Neuron (in vitro differentiated cells): ENCODE results near the gene PTGIR.

ENCODE experiments used
- H2AFZ ChIP-seq: one replicate; pipeline ENCODE4 v1.6.1; 2013; ENCODE audit warnings: low read depth, mild to moderate bottlenecking, inconsistent platforms, low read length, moderate library complexity
- H3K27me3 ChIP-seq: one replicate; pipeline ENCODE4 v1.6.1; 2013; ENCODE audit warnings: low read length; ENCODE audit not compliant: insufficient read depth
- H3K36me3 ChIP-seq: one replicate; pipeline ENCODE4 v1.6.1; 2013; ENCODE audit warnings: low read length; ENCODE audit not compliant: insufficient read depth
- H3K4me1 ChIP-seq: one replicate; pipeline ENCODE4 v1.6.1; 2013; ENCODE audit warnings: low read length; ENCODE audit not compliant: insufficient read depth
- H3K4me3 ChIP-seq: 2 replicates; pipeline ENCODE4 v1.5.1; 2013; ENCODE audit warnings: mild to moderate bottlenecking, low read length, moderate library complexity
- H3K9me3 ChIP-seq: one replicate; pipeline ENCODE4 v1.6.1; 2013; ENCODE audit warnings: low read length

PTGIR gene

DNA sequence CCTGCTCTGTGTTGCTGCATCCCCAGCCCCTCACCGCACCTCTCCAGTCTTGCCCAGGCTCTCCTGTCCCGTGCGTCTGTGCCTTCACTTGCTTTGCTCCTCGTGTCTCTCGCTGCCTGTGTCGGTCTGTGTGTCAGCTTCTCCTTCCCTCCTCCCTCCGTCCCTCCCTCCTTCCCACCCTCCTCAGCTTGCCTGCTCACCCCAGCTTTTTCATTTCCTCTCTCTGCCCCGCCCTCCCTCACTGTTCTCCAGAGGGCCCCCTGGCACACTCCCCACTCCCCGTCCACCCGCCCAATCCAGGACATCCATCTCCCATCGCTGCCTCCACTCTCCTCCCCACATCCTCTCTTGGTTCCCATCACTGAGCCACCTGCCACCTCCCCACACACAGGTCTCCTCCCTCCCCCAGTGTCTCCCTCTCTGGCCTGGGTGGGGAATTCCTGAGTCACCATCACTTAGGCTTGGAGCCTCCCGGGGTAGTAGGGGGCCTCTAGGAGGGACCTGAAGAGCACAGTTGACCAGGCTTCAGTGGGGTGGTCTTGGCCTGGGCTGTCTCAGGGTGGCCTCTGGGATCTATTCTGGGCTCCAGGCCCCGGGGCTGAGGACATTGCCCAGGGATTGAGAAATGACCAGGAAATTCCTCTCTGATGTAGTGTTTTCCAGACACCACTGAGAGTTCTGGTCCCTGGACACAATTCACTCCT, at the start of gene PTGIR:
Gene PTGIR (minus strand): TSS at position 132 of the 704 bp plus-strand sequence. CDS start 864 bp downstream, outside the sequence.
- H2AFZ ChIP-seq: no peak within 1 kb of the TSS
- peaks cover 3% of the 10 kb centered on the region for H3K27me3 ChIP-seq
- no peaks in the 10 kb centered on the region for H3K9me3 ChIP-seq
- H3K4me3 ChIP-seq: no peak within 1 kb of the TSS
- peaks cover 14% of the 10 kb centered on the region for H3K4me1 ChIP-seq
- H3K36me3 ChIP-seq: no peaks in the 10 kb centered on the region

DNA sequence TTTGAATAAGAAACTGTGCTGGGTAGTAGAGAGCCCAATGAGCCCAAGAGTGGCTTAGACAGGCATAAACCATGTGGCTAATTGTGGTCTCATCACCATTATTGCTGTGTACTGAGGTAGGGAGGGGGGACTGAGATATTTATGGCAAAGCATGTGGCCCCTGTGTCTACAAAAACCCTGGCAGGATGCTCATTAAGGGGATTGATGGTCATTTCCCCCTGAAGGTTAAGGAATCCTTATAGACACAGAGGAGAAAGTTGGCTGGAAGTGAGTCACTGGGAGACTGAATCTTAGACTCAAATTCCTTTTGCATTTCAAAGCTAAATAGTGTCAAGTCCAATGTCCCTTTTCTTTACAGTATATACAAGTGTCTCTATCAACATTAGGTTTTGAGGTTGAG, 45.9 kb upstream of the PTGIR start:
- Histone ChIP-seq H3K4me3 (no peak overlapping the region), H3K36me3 (peaks cover 26% of the 10 kb centered on the region)

DNA sequence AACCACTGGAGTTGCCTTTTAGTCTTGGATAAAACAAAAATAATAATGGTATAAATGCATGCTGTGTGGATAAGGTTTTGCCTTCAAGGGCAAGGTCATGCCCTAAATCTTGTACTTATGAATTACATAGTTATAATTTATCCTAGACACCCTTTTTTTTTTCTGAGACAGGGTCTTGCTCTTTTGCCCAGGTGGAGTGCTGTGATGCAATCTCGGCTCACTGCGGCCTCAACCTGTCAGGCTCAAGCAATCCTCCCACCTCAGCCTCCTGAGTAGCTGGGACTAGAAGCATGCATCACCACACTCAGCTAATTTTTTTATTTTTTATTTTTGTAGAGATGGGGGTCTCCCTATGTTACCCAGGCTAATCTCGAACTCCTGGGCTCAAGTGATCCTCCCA, 43.8 kb upstream of the PTGIR start:
- Histone ChIP-seq H3K27me3 (no peaks in the 10 kb centered on the region), H3K9me3 (no peaks in the 10 kb centered on the region), H3K4me1 (no peaks in the 10 kb centered on the region), H3K4me3 (no peak overlapping the region), H3K36me3 (peaks cover 10% of the 10 kb centered on the region), H2AFZ (no peak overlapping the region)

More for the DNA sequence above, 45.9 kb upstream of the PTGIR start:
- no peaks in the 10 kb centered on the region for H3K9me3 ChIP-seq
- H3K4me1 ChIP-seq: no peaks in the 10 kb centered on the region
- H3K27me3 ChIP-seq: no peaks in the 10 kb centered on the region
- no peak overlapping the region for H2AFZ ChIP-seq

DNA sequence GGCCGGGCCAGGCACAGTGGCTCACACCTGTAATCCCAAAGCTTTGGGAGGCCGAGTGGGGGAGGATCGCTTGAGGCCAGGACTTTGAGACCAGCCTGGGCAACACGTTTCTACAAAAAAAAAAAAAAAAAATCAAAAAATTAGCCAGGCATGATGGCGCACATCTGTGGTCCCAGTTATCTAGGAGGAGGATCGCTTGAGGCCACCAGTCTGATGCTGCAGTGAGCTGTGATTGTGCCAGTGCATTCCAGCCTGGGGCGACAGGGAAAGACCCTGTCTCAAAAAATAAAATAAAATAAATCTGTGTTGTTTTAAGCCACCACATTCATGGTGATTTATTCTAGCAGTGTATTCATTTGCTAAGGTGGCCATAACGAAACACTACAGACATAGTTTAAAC, 40.2 kb upstream of the PTGIR start:
- Histone ChIP-seq H3K27me3 (no peaks in the 10 kb centered on the region), H3K4me1 (peaks cover 11% of the 10 kb centered on the region), H3K4me3 (no peak overlapping the region), H3K9me3 (no peaks in the 10 kb centered on the region), H2AFZ (no peak overlapping the region), H3K36me3 (no peaks in the 10 kb centered on the region)

- no peaks in the 10 kb centered on the region for H3K27me3 ChIP-seq
Measured at GRCh38 chr19:46661735-46662592, 37.1 kb upstream of the PTGIR start.

DNA sequence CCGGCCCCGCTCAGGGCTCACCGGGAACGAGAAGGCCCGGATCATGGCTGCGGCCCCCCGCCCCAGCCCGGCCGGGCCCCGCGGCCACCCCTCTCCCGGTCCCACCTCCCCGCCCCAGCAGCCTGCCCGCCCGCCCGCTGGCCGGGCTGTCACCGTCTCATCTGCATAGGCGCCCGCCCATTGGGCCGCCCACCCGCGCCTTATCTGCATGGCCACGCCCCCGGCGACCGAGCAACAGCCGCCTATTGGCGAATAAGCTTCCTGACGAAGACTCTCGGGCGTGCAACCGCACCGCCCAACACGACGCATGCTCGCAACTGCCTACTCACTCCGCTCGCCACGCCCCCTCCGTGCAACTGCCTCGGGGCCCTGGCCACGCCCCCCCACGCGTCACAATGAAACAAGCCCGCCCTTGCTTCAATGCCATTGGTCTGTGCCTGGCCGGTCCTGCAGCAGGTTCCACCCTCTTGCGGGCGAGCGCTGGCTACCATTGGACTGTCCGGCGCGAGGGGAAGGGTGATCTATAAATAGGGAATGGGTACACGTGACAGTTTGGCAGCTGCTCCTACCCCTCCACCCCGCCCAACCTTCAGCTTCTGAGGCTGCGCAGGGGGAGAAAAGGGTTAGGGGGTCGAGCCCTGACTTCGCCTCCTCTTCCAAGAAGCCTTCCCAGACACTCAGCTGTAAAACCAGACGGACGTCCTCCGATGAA, 36.3 kb upstream of the PTGIR start, which contains the start of gene DACT3:
Gene DACT3 (minus strand): TSS at position 163 of the 712 bp plus-strand sequence. CDS start 118 bp downstream, at position 45.
- Histone ChIP-seq H3K4me3 (peak within 1 kb of the TSS; percentile 80), H3K9me3 (no peaks in the 10 kb centered on the region), H3K4me1 (peaks cover 26% of the 10 kb centered on the region), H3K36me3 (no peaks in the 10 kb centered on the region), H3K27me3 (no peaks in the 10 kb centered on the region), H2AFZ (peak within 1 kb of the TSS; percentile 74)

More at GRCh38 chr19:46661735-46662592, 37.1 kb upstream of the PTGIR start:
- Histone ChIP-seq H3K9me3 (no peaks in the 10 kb centered on the region), H3K4me1 (peaks cover 26% of the 10 kb centered on the region), H2AFZ (no peak overlapping the region), H3K4me3 (peak overlapping the region; percentile 22), H3K36me3 (no peaks in the 10 kb centered on the region)

DNA sequence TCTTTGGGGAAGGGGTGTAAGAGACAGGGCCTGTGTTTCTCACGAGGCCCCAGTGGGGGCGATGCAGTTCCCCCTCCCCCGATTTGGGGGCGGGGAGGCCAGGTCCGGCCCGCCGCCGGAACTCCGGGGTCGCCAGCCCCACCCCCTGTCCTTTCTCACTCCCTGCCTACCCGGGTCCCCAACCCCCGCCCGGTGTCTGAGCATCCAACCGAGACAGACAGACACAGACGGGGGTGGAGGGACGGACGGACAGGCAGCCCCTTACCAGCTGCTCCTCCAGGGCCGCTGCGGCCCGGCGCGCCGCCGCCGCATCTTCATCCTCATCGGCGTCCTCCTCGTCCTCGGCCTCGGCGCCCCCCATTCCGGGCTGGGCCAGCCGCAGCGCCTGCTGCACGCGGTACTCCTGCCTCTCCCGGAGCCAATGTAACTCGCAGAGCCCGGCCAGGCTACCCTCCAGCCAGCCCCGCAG, 35.7 kb upstream of the PTGIR start:
- H3K4me3 ChIP-seq: peak overlapping the region; percentile 80
- no peaks in the 10 kb centered on the region for H3K36me3 ChIP-seq
- peaks cover 27% of the 10 kb centered on the region for H3K4me1 ChIP-seq
- no peaks in the 10 kb centered on the region for H3K9me3 ChIP-seq
- H3K27me3 ChIP-seq: no peaks in the 10 kb centered on the region
- peak overlapping the region; percentile 74 for H2AFZ ChIP-seq

- Histone ChIP-seq H3K36me3 (no peaks in the 10 kb centered on the region), H2AFZ (peak overlapping the region; percentile 74)
Measured at GRCh38 chr19:46660008-46660517, 35.2 kb upstream of the PTGIR start.

DNA sequence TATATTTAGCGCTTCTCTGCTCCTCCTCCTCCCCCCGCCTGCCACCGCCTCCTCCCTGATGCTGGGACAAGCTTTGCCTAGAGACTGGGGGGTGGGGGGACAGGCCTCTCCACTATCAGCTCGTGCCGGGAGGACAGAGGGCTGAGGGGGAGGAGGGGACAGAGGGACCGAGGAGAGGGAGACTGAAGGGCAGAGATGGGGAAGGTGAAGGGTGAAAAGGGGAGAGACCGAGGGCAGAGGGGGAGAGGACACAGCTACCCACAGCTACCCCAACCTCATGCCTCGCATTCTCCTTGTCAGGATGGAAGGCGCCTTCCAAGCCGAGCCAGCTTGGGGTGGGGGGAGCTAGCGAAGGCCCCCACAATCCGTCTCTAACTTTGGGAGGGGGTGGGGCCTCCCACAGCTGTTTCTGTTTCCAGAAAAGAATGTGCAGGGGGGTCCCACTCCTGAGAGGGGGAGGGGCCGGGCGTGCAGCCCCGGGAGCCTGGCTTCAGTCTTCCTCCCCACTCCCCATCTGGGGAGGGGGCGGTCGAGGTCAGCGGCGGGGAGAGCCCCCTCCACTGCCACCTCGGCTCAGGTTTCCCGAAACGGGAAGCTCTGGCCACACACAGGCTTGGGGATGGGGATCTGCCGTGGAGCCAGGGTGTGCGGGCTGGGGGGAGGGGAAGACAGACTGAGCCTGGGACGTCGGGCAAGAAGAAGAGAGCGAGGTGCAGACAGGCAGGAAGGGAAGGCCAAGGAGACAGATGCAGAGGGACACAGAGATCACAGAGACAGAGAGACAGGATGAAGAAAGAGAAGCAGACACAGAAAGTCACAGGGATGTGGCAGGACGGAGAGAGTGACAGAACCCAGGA, 34.5 kb upstream of the PTGIR start:
- peaks cover 33% of the 10 kb centered on the region for H3K4me1 ChIP-seq
- H3K9me3 ChIP-seq: no peaks in the 10 kb centered on the region
- peak overlapping the region; percentile 80 for H3K4me3 ChIP-seq
- H3K36me3 ChIP-seq: no peaks in the 10 kb centered on the region
- no peaks in the 10 kb centered on the region for H3K27me3 ChIP-seq
- peak overlapping the region; percentile 6 for H2AFZ ChIP-seq

More at GRCh38 chr19:46660008-46660517, 35.2 kb upstream of the PTGIR start:
- H3K4me1 ChIP-seq: peaks cover 28% of the 10 kb centered on the region
- no peaks in the 10 kb centered on the region for H3K9me3 ChIP-seq
- H3K4me3 ChIP-seq: peak overlapping the region; percentile 80
- no peaks in the 10 kb centered on the region for H3K27me3 ChIP-seq

DNA sequence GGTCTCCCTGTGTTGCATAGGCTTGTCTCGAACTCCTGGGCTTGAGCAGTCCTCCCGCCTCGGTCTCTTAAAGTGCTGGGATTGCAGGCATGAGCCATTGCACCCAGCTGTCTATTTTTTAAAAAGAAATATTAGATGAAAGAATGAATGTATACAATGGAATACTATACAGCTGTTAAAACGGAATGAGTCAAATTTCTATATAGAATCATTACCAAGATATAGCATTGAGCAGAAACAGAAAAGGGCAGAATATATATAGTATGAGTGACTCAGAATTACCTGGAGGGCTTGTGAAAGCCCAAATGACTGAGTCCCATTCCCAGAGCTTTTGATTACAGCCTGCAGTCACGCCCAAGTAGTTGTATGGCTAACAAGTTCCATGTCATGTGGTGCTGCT, 31.7 kb upstream of the PTGIR start:
- Histone ChIP-seq H3K36me3 (no peaks in the 10 kb centered on the region), H3K4me1 (peaks cover 37% of the 10 kb centered on the region), H3K9me3 (no peaks in the 10 kb centered on the region), H3K4me3 (no peak overlapping the region), H2AFZ (no peak overlapping the region), H3K27me3 (no peaks in the 10 kb centered on the region)

DNA sequence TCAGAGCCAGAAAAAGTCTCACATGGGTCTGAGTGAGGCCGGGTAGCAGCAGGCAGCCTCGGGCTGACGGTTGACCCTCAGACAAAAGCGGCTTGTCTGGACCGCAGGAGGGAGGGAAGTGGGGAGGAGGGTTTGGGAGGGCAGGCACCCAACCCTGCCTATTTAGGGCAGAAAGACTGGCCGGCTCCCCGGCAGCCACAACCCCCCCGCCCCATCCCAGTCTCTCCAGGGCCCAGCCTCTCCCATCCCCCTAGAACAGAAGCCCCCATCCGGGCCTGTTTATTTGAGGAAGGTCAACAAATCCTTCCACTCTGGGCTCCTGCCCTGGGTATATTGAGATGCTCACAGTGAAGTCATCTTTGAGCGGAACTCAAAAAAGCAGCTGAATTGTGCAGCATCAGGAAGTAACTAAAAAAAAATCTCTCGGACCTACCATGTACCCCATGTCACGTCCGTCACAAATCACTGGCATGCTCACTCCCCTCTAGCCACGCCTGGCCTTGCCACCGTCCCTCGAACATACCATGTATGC, 29.8 kb upstream of the PTGIR start:
- H3K27me3 ChIP-seq: no peaks in the 10 kb centered on the region
- H3K36me3 ChIP-seq: no peaks in the 10 kb centered on the region
- peaks cover 26% of the 10 kb centered on the region for H3K4me1 ChIP-seq

DNA sequence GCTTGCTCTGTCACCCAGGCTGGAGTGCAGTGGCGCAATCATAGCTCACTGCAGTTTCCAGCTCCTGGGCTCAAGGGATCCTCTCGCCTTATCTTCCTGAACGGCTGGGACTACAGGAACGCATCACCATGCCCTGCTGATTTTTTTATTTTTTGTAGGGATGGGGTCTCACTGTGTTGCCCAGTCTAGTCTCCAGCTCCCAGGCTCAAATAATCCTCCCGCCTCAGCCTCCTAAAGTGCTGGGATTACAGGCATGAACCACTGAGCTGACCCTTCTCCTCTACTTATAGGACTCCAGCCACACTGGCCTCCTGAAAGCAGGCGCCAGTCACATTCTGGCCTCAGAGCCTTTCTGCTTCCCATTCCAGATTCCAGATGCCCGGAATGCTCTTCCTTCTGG, 25.6 kb upstream of the PTGIR start:
- Histone ChIP-seq H3K9me3 (peaks cover 11% of the 10 kb centered on the region), H3K27me3 (no peaks in the 10 kb centered on the region), H3K4me3 (no peak overlapping the region), H3K36me3 (no peaks in the 10 kb centered on the region), H2AFZ (no peak overlapping the region), H3K4me1 (peaks cover 13% of the 10 kb centered on the region)

More for the DNA sequence above, 29.8 kb upstream of the PTGIR start:
- Histone ChIP-seq H2AFZ (no peak overlapping the region), H3K9me3 (no peaks in the 10 kb centered on the region), H3K4me3 (no peak overlapping the region)
